Thyroid gland (tissue), 4 donors: ENCODE results near the gene STAB1.

Source experiments
- POLR2A ChIP-seq, 2 donors: fragments of 450-650 bp; IDR thresholded peaks; one replicate each; pipeline ENCODE4 v1.6.1; 2017; ENCODE audit warnings: antibody characterized with exemption in 2 of 2, mild to moderate bottlenecking in 2 of 2, moderate library complexity in 1 of 2
- TF ChIP-seq, protein P1 (sequence below), 6 experiments: fragments of 200-600 bp in 3 of 6; fragments of 450-650 bp in 3 of 6; sonication (generic) in 3 of 6; IDR thresholded peaks; one replicate each; pipeline ENCODE4 v1.5.1; 2016 to 2019; ENCODE audit warnings: antibody characterized with exemption in 6 of 6, mild to moderate bottlenecking in 2 of 6, inconsistent platforms in 1 of 6, moderate library complexity in 1 of 6

DNA sequence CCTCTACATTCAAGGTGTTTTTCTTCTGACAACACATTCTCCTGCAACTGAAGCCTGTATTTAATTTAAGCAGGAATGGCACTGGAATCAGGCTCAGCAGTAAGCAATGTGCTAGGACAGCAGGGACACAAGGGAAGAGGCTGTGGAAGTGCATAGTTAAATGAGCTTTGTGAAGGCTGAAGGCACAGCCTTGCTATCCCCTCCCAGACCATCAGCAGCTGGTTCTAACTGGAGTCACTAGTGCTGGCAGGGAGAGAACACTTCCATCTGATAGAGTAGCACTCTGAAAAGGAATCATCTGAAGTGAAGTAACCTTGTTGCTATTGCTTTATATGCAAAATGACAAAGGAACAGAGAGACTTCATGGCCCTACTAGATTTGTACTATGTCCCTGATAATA, 56.0 kb downstream of the STAB1 start:
- TF ChIP-seq, protein P1, sequence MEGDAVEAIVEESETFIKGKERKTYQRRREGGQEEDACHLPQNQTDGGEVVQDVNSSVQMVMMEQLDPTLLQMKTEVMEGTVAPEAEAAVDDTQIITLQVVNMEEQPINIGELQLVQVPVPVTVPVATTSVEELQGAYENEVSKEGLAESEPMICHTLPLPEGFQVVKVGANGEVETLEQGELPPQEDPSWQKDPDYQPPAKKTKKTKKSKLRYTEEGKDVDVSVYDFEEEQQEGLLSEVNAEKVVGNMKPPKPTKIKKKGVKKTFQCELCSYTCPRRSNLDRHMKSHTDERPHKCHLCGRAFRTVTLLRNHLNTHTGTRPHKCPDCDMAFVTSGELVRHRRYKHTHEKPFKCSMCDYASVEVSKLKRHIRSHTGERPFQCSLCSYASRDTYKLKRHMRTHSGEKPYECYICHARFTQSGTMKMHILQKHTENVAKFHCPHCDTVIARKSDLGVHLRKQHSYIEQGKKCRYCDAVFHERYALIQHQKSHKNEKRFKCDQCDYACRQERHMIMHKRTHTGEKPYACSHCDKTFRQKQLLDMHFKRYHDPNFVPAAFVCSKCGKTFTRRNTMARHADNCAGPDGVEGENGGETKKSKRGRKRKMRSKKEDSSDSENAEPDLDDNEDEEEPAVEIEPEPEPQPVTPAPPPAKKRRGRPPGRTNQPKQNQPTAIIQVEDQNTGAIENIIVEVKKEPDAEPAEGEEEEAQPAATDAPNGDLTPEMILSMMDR (IDR thresholded peaks at IDR 0.05): no peak
- TF ChIP-seq POLR2A (IDR thresholded peaks at IDR 0.05): no peak
